Body of pancreas (tissue), 4 donors: ENCODE data around the gene CCDC9. TPM values are rescaled to one million over a fixed set of nuclear protein-coding genes. Genes with fewer than 3 reads are reported as not detected.

Experiments used
- ATAC-seq: fragments of 150-250 bp; one replicate; pipeline ENCODE4 v1.9.1; 2016
- DNase-seq, 4 donors: peaks; one replicate each; pipeline ENCODE4 v3.0.0-alpha.2; 2019
- H3K27ac ChIP-seq, 4 donors: fragments of 200-600 bp; sonication (generic); 1 replicate in 3 of 4; 2 replicates in 1 of 4; pipeline versions ENCODE4 v1.5.1 to v1.6.1; 2016 to 2019; ENCODE audit warnings: mild to moderate bottlenecking in 1 of 4, mixed read lengths in 1 of 4, moderate library complexity in 1 of 4
- H3K27me3 ChIP-seq, 2 donors: fragments of 200-600 bp; sonication (generic); one replicate each; pipeline ENCODE4 v1.6.0; 2016; ENCODE audit warnings: mild to moderate bottlenecking in 1 of 2
- H3K36me3 ChIP-seq, 2 donors: fragments of 200-600 bp; sonication (generic); replicated peaks in 1 of 2; 2 replicates each; pipeline ENCODE4 v1.5.1; 2016; ENCODE audit warnings: low read depth in 2 of 2; ENCODE audit not compliant: insufficient read depth in 1 of 2
- H3K4me1 ChIP-seq: fragments of 200-600 bp; sonication (generic); one replicate; pipeline ENCODE4 v1.6.0; 2016
- H3K4me3 ChIP-seq, 2 donors: fragments of 200-600 bp; sonication (generic); 1 replicate in 1 of 2; 2 replicates in 1 of 2; pipeline ENCODE4 v1.5.1; 2016 to 2019
- H3K9me3 ChIP-seq, 3 donors: fragments of 200-600 bp; sonication (generic); 1 replicate in 2 of 3; 2 replicates in 1 of 3; pipeline ENCODE4 v1.5.1; 2016
- POLR2A ChIP-seq, 3 donors: fragments of 450-650 bp; IDR thresholded peaks; one replicate each; pipeline ENCODE4 v1.6.1; 2016; ENCODE audit warnings: antibody characterized with exemption in 3 of 3, mild to moderate bottlenecking in 2 of 3
- WGBS, 2 donors: methylation state at CpG; one replicate each; pipeline ENCODE4 v1.1.5; 2017; 5-methylcytosine and 5-hydroxymethylcytosine counted together
- intact Hi-C: fragments of 100-400 bp; cut with DNase I; formaldehyde crosslinking; loops from one replicate; pipeline ENCODE4 v1.15.1; 2023
- total RNA-seq, 2 donors: library from RNA; depleted of rRNA; stranded (reverse); fragments of >200 nt; gene quantifications; one replicate each; pipeline ENCODE4 v1.1.0, GENCODE V29; 2016
- TF ChIP-seq, protein P1 (sequence below), 7 experiments: fragments of 450-650 bp in 4 of 7; fragments of 200-600 bp in 3 of 7; sonication (generic) in 3 of 7; IDR thresholded peaks; one replicate each; pipeline ENCODE4 v1.5.1; 2016 to 2019; ENCODE audit warnings: antibody characterized with exemption in 7 of 7

CCDC9 gene
- total RNA-seq, 2 donors from 2014 or later = 51.1 to 55.7 TPM

DNA sequence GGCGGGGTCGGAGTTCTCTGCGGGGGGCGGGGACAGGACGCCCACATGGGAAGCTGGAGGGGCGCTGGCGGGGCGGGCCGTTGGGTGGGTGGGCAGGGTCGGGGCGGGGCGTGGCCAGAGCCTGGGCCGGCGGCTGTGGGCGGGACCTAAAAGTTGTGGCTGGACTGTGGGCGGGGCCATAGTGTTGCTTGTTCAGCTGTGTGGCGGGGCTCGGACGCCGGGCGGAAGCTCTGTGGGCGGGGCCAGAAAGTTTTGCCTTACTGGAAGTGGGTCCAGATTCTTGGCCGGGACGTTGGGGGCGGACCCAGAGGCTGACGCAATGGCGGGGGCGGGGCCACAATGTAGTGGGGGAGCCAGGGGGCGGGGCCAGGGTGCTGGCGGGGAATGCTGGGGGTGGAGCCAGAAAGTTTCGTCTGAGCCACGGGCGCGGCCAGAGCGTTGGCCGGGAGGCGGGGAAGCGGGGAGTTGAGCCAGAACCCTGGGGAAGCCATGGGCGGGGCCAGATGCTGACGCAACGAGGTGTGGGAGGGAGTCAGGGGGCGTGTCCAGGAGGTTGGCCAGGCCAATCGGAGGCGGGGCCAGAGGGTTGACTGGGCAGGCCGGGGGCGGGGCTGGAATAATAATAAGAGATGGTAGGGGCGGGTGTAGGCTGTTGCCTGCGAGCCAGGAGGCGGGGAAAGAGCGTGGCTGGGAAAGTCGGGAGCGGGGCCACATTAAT, 527 bp downstream of the CCDC9 start:
- intact Hi-C loops = no loop called here
- Histone ChIP-seq H3K27ac (peak overlapping the region; percentile 94 to 97 (median 96)), H3K27me3 (no peaks in the 10 kb centered on the region), H3K4me1 (peaks cover 53% of the 10 kb centered on the region), H3K9me3 (no peaks in the 10 kb centered on the region), H3K36me3 (peaks cover 0 to 2% of the 10 kb centered on the region in 2 donors), H3K4me3 (peak overlapping the region; percentile 8 to 19)
- TF ChIP-seq, protein P1, sequence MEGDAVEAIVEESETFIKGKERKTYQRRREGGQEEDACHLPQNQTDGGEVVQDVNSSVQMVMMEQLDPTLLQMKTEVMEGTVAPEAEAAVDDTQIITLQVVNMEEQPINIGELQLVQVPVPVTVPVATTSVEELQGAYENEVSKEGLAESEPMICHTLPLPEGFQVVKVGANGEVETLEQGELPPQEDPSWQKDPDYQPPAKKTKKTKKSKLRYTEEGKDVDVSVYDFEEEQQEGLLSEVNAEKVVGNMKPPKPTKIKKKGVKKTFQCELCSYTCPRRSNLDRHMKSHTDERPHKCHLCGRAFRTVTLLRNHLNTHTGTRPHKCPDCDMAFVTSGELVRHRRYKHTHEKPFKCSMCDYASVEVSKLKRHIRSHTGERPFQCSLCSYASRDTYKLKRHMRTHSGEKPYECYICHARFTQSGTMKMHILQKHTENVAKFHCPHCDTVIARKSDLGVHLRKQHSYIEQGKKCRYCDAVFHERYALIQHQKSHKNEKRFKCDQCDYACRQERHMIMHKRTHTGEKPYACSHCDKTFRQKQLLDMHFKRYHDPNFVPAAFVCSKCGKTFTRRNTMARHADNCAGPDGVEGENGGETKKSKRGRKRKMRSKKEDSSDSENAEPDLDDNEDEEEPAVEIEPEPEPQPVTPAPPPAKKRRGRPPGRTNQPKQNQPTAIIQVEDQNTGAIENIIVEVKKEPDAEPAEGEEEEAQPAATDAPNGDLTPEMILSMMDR (IDR thresholded peaks at IDR 0.05) = no peak
- TF ChIP-seq POLR2A (IDR thresholded peaks at IDR 0.05) = no peak
- DNase-seq (peak; percentile 100), ATAC-seq (peak; percentile 77)
- WGBS, 2 donors = 0% methylated on average over 20 to 46 of the region's 52 CpGs

DNA sequence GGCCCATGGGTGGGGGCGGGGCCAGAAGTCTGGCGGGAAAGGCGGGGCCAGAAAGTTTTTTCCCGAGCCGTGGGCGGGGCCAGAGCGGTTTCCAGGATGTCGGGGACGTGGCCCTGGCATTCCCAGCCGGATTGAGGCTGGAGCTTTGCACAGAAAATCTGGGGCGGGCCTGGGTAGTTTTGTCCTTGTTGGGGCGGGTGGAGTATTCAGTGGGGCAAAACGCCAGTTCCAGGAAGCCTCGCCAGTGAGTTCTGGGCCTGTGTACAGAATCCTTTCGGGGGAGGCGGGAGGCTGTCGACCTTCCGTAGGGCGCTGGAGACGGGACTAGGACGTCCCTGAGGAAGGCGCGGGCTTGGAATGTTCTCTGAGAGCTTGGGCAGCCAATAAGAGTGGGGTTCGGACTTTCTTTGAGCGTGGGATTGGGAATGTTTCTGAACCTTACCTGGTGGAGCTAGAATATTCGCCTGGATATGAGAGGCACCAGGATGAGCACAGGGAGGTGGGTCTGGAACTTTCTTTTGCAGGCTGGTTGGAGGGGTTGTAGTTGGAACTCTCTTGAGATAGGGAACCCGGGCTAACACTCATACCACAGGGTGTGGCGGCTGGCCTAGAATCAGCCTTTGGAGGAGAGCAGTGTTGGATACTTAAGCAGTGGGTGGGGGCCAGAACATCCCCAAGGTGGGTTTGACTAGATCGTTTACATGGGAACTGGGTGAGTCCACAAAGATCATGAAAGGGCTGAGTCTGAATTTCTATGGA, 1.3 kb downstream of the CCDC9 start:
- H3K4me1 ChIP-seq = peaks cover 59% of the 10 kb centered on the region
- intact Hi-C loops = no loop called here
- H3K9me3 ChIP-seq = no peaks in the 10 kb centered on the region
- peaks cover 0 to 2% of the 10 kb centered on the region in 2 donors for H3K36me3 ChIP-seq
- TF ChIP-seq POLR2A (IDR thresholded peaks at IDR 0.05) = peak; percentile 70 to 87 (median 84)
- TF ChIP-seq, protein P1 (IDR thresholded peaks at IDR 0.05) = no peak
- no peaks in the 10 kb centered on the region for H3K27me3 ChIP-seq
- ATAC-seq (no peak), DNase-seq (no peak)
- 1 to 4% methylated on average over 22 to 29 of the region's 29 CpGs for WGBS, 2 donors
- no peak overlapping the region for H3K4me3 ChIP-seq
- H3K27ac ChIP-seq = peak overlapping the region; percentile 94 to 97 (median 96)

DNA sequence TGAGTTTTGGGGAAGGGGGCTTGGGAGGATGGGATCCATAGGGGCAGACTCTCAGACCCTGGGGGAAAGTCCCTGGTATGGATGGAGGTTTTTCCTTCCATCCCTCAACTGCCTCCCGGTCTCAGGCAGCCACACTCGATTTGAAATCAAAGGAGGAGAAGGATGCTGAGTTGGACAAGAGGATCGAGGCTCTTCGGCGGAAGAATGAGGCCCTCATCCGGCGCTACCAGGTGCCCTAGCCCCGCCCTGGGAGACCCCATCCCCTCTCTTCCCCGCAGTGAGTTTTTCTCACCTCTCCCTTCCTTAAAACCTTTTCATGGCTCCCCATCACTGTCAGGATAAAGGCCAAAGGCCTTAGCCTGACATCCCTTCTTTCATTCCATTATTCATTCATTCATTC, 2.1 kb downstream of the CCDC9 start:
- Histone ChIP-seq H3K4me1 (peaks cover 66% of the 10 kb centered on the region), H3K9me3 (no peaks in the 10 kb centered on the region), H3K27me3 (no peaks in the 10 kb centered on the region), H3K36me3 (peaks cover 0 to 2% of the 10 kb centered on the region in 2 donors), H3K4me3 (no peak overlapping the region), H3K27ac (peak overlapping the region; percentile 94 to 97 (median 96))
- no peak for TF ChIP-seq POLR2A (IDR thresholded peaks at IDR 0.05)
- TF ChIP-seq, protein P1 (IDR thresholded peaks at IDR 0.05) = no peak
- 68 to 72% methylated on average over 6 to 9 of the region's 9 CpGs for WGBS, 2 donors
- ATAC-seq (no peak), DNase-seq (no peak)
- intact Hi-C loops = no loop called here

DNA sequence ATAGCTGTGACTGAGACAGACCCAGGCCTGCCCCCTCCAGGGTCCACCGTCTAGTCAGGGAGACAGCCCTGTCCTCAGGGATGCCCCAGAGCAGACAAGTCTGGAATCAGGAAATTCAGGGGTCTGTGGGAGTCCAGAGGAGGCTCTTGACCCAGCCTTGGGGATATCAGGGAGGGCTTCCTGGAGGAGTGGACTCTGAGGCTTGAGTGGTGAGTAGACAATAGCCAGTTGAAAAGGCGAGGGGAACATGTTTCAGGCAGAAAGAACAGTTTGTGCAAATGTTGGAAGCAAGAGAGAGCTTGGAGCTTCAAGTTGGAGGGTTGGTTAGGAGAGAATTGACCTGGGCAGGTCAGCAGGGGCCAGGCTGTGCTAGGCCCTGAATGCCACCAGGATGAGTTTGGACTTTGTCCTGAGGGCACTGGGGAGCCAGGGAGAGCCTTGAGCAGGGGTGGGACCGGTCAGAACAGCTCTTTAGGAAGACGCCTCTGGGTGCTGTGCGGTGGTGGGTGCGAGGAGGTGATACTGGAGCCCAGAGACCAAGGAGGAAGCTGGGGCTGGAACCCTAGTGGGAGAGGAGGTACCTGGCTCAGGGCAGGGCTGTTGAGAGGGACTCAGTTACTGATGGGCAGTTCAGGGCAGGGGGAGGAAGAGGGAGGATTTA, 2.7 kb downstream of the CCDC9 start:
- H3K9me3 ChIP-seq = no peaks in the 10 kb centered on the region
- no peaks in the 10 kb centered on the region for H3K27me3 ChIP-seq
- peaks cover 66% of the 10 kb centered on the region for H3K4me1 ChIP-seq
- no peak for DNase-seq
- no peak for TF ChIP-seq POLR2A (IDR thresholded peaks at IDR 0.05)
- TF ChIP-seq, protein P1 (IDR thresholded peaks at IDR 0.05) = no peak
- H3K27ac ChIP-seq = peak overlapping the region; percentile 94 to 97 (median 96)
- WGBS, 2 donors = 70 to 71% methylated on average over 6 of the region's 6 CpGs
- no peak for ATAC-seq
- H3K36me3 ChIP-seq = peaks cover 0 to 2% of the 10 kb centered on the region in 2 donors
- intact Hi-C loops = no loop called here
- no peak overlapping the region for H3K4me3 ChIP-seq
